Esophagus squamous epithelium (tissue), 5 donors: ENCODE measurements around the gene TPGS1. TPM values are rescaled to one million over a fixed set of nuclear protein-coding genes. Genes with fewer than 3 reads are reported as not detected.

Source experiments
- DNase-seq: peaks from one replicate; lab custom pipeline; 2025; lab: John Stamatoyannopoulos, UW
- H3K27ac ChIP-seq, 4 donors: fragments of 200-600 bp; sonication (generic); one replicate each; pipeline ENCODE4 v1.5.1; 2016 to 2019; ENCODE audit warnings: mild to moderate bottlenecking in 1 of 4
- H3K27me3 ChIP-seq, 4 donors: fragments of 200-600 bp; sonication (generic); 1 replicate in 3 of 4; 2 replicates in 1 of 4; pipeline versions ENCODE4 v1.5.1 to v1.6.0; 2017 to 2021; ENCODE audit warnings: antibody characterized with exemption in 1 of 4
- H3K36me3 ChIP-seq, 3 donors: fragments of 200-600 bp; sonication (generic); one replicate each; pipeline ENCODE4 v1.5.1; 2016 to 2019
- H3K4me1 ChIP-seq, 3 donors: fragments of 200-600 bp; sonication (generic); one replicate each; pipeline ENCODE4 v1.5.1; 2017 to 2019
- H3K4me3 ChIP-seq, 4 donors: fragments of 200-600 bp; sonication (generic); 1 replicate in 3 of 4; 2 replicates in 1 of 4; pipeline ENCODE4 v1.5.1; 2016 to 2019; ENCODE audit warnings: mild to moderate bottlenecking in 2 of 4, moderate library complexity in 1 of 4
- H3K9me3 ChIP-seq, 3 donors: fragments of 200-600 bp; sonication (generic); one replicate each; pipeline ENCODE4 v1.5.1; 2016 to 2019
- CTCF ChIP-seq, 6 experiments: fragments of 450-650 bp in 4 of 6; fragments of 200-600 bp in 2 of 6; sonication (generic) in 2 of 6; IDR thresholded peaks; one replicate each; pipeline ENCODE4 v1.5.1; 2016 to 2019; ENCODE audit warnings: antibody characterized with exemption in 6 of 6, mild to moderate bottlenecking in 4 of 6, moderate library complexity in 4 of 6
- POLR2A ChIP-seq, 4 donors: fragments of 450-650 bp; IDR thresholded peaks; one replicate each; pipeline ENCODE4 v1.6.1; 2017; ENCODE audit warnings: antibody characterized with exemption in 4 of 4, mild to moderate bottlenecking in 4 of 4, moderate library complexity in 3 of 4
- WGBS, 2 donors: methylation state at CpG; one replicate each; pipeline ENCODE4 v1.1.5; 2018; 5-methylcytosine and 5-hydroxymethylcytosine counted together
- intact Hi-C: fragments of 100-400 bp; cut with DNase I; formaldehyde crosslinking; loops from one replicate; pipeline ENCODE4 v1.15.0; 2022
- total RNA-seq, 4 donors: library from RNA; depleted of rRNA; stranded (reverse); fragments of >200 nt; gene quantifications; one replicate each; pipeline ENCODE4 v1.1.0, GENCODE V29; 2016
- donor health status: DM: yes; HTN: yes; CAD: no.

The TPGS1 gene
- total RNA-seq, 4 donors from 2014 or later: 29.3 to 46.7 (median 35.6) TPM

GRCh38 chr19:472005-472858 lies 35.1 kb upstream of the TPGS1 start:
- Histone ChIP-seq H3K27ac (no peak overlapping the region), H3K9me3 (no peaks in the 10 kb centered on the region), H3K4me3 (no peak overlapping the region), H3K36me3 (no peaks in the 10 kb centered on the region), H3K27me3 (peaks cover 0 to 13% (median 0%) of the 10 kb centered on the region in 4 donors), H3K4me1 (no peaks in the 10 kb centered on the region)
- no peak for TF ChIP-seq POLR2A (IDR thresholded peaks at IDR 0.05)
- TF ChIP-seq CTCF (IDR thresholded peaks at IDR 0.05): no peak
- intact Hi-C loops: no loop called here
- 57 to 73% methylated on average over 5 to 11 of the region's 23 CpGs for WGBS, 2 donors
- DNase-seq: no peak

- Histone ChIP-seq H3K27ac (no peak overlapping the region), H3K4me3 (no peak overlapping the region), H3K9me3 (no peaks in the 10 kb centered on the region), H3K4me1 (no peaks in the 10 kb centered on the region), H3K27me3 (peaks cover 0 to 19% (median 0%) of the 10 kb centered on the region in 4 donors), H3K36me3 (no peaks in the 10 kb centered on the region)
- intact Hi-C loops: no loop called here
- TF ChIP-seq POLR2A (IDR thresholded peaks at IDR 0.05) (no peak), CTCF (IDR thresholded peaks at IDR 0.05) (no peak)
- 67 to 83% methylated on average over 10 to 17 of the region's 57 CpGs for WGBS, 2 donors
- DNase-seq: no peak
Observed at GRCh38 chr19:474126-475078, 32.9 kb upstream of the TPGS1 start.

- DNase-seq: no peak
- intact Hi-C loops: no loop called here
- TF ChIP-seq CTCF (IDR thresholded peaks at IDR 0.05): no peak
- TF ChIP-seq POLR2A (IDR thresholded peaks at IDR 0.05): no peak
Observed at GRCh38 chr19:475360-475759, 31.9 kb upstream of the TPGS1 start.

GRCh38 chr19:478236-478903 lies 28.9 kb upstream of the TPGS1 start:
- Histone ChIP-seq H3K4me1 (peaks cover 0 to 6% (median 0%) of the 10 kb centered on the region in 3 donors), H3K27me3 (peaks cover 0 to 21% (median 0%) of the 10 kb centered on the region in 4 donors), H3K36me3 (no peaks in the 10 kb centered on the region), H3K27ac (no peak overlapping the region), H3K4me3 (no peak overlapping the region), H3K9me3 (no peaks in the 10 kb centered on the region)
- intact Hi-C loops: no loop called here
- no peak for TF ChIP-seq CTCF (IDR thresholded peaks at IDR 0.05)
- no peak for TF ChIP-seq POLR2A (IDR thresholded peaks at IDR 0.05)
- DNase-seq: no peak
- 81 to 83% methylated on average over 7 to 26 of the region's 26 CpGs for WGBS, 2 donors

More at GRCh38 chr19:475360-475759, 31.9 kb upstream of the TPGS1 start:
- peaks cover 0 to 19% (median 0%) of the 10 kb centered on the region in 4 donors for H3K27me3 ChIP-seq
- H3K9me3 ChIP-seq: no peaks in the 10 kb centered on the region
- no peak overlapping the region for H3K27ac ChIP-seq
- WGBS, 2 donors: 70 to 78% methylated on average over 13 of the region's 13 CpGs
- peaks cover 0 to 6% (median 0%) of the 10 kb centered on the region in 3 donors for H3K4me1 ChIP-seq
- H3K4me3 ChIP-seq: no peak overlapping the region
- no peaks in the 10 kb centered on the region for H3K36me3 ChIP-seq
